Endothelial cell of umbilical vein (primary cell): ENCODE data around the gene RCOR2. TPM values are rescaled to one million over a fixed set of nuclear protein-coding genes. Genes with fewer than 3 reads are reported as not detected.

Experiments
- BruUV-seq: library from RNA; stranded (reverse); fragments of 400-500 nt; replicated peaks from 2 replicates; lab custom pipeline; 2021; lab: Mats Ljungman, UMichigan
- CTCF ChIA-PET: fragments of 300-600, 350-600 bp; sonication (Branson Sonifier 250); formaldehyde crosslinking; loops from one replicate; lab custom pipeline; 2021; ENCODE audit warnings: antibody characterized with exemption, inconsistent platforms; lab: Charles Lee
- POLR2A ChIA-PET: fragments of 300-600, 350-600 bp; sonication (Branson Sonifier 250); formaldehyde crosslinking; loops from one replicate; lab custom pipeline; 2021; ENCODE audit warnings: antibody characterized with exemption, inconsistent platforms; lab: Charles Lee
- DNase-seq: peaks from one replicate; pipeline ENCODE4 v3.0.0-alpha.2; 2011; ENCODE audit warnings: low read depth, low spot score
- FAIRE-seq: peaks from 2 replicates; lab custom pipeline; 2011; peaks lifted over from hg19 to GRCh38; lab: Jason Lieb, UNC
- H2AFZ ChIP-seq: 2 replicates; pipeline ENCODE4 v1.6.0; 2012; ENCODE audit warnings: low read depth, low read length, control low read depth, inconsistent platforms
- H3K27ac ChIP-seq: 2 replicates; pipeline ENCODE4 v1.5.1; 2011; ENCODE audit warnings: low read depth, mild to moderate bottlenecking, control low read depth, low read length, moderate library complexity; ENCODE audit not compliant: insufficient read depth
- H3K27me3 ChIP-seq, 2 experiments: 2 replicates each; pipeline versions ENCODE4 v1.6.0 to v1.6.1; 2011; ENCODE audit warnings: low read length in 2 of 2, mixed read lengths in 1 of 2; ENCODE audit not compliant: control insufficient read depth in 2 of 2, insufficient read depth in 2 of 2
- H3K36me3 ChIP-seq, 2 experiments: 2 replicates in 1 of 2; 3 replicates in 1 of 2; pipeline ENCODE4 v1.5.1; 2011; ENCODE audit warnings: low read length in 2 of 2, mild to moderate bottlenecking in 1 of 2, moderate library complexity in 1 of 2; ENCODE audit not compliant: control insufficient read depth in 2 of 2, insufficient read depth in 2 of 2; ENCODE audit errors: extremely low read depth in 1 of 2
- H3K4me1 ChIP-seq: 3 replicates; pipeline ENCODE4 v1.5.1; 2011; ENCODE audit warnings: mild to moderate bottlenecking, low read length; ENCODE audit not compliant: control insufficient read depth, insufficient read depth; ENCODE audit errors: extremely low read depth
- H3K4me2 ChIP-seq: 2 replicates; pipeline ENCODE4 v1.6.1; 2011; ENCODE audit warnings: low read length, control low read depth, mixed read lengths; ENCODE audit not compliant: insufficient read depth
- H3K4me3 ChIP-seq, 3 experiments: fragments of 200-600 bp in 1 of 3; sonication (generic), shearing (Covaris generic) in 1 of 3; replicated peaks in 1 of 3; 2 replicates each; pipeline ENCODE4 v1.5.1; 2011 to 2016; ENCODE audit warnings: control low read depth in 3 of 3, low read length in 3 of 3, mild to moderate bottlenecking in 2 of 3, inconsistent platforms in 1 of 3, low read depth in 1 of 3, moderate library complexity in 1 of 3; ENCODE audit not compliant: insufficient read depth in 1 of 3
- H3K79me2 ChIP-seq: 2 replicates; pipeline ENCODE4 v1.6.0; 2012; ENCODE audit warnings: low read length, inconsistent platforms; ENCODE audit not compliant: control insufficient read depth, insufficient read depth
- H3K9ac ChIP-seq: replicated peaks from 2 replicates; pipeline ENCODE3; 2011; ENCODE audit warnings: low read length, control low read depth; ENCODE audit not compliant: insufficient read depth; ENCODE audit errors: extremely low read depth
- H3K9me1 ChIP-seq: replicated peaks from 3 replicates; pipeline ENCODE4 v1.6.0; 2011; ENCODE audit warnings: mild to moderate bottlenecking, low read length; ENCODE audit not compliant: control insufficient read depth, insufficient read depth; ENCODE audit errors: extremely low read depth
- H3K9me3 ChIP-seq: replicated peaks from 2 replicates; pipeline ENCODE4 v1.5.1; 2012; ENCODE audit warnings: low read length, inconsistent platforms; ENCODE audit not compliant: control insufficient read depth, insufficient read depth
- H4K20me1 ChIP-seq: replicated peaks from 2 replicates; pipeline ENCODE3; 2011; ENCODE audit warnings: mild to moderate bottlenecking, low read length; ENCODE audit not compliant: control insufficient read depth, insufficient read depth; ENCODE audit errors: extremely low read depth
- EZH2 ChIP-seq: IDR thresholded peaks from 2 replicates; pipeline ENCODE4 v1.6.1; 2012; ENCODE audit warnings: borderline replicate concordance, low read depth, mild to moderate bottlenecking, moderate library complexity, low read length, inconsistent platforms; ENCODE audit not compliant: severe bottlenecking
- FOS ChIP-seq: IDR thresholded peaks from 2 replicates; pipeline ENCODE4 v1.6.1; 2011; ENCODE audit warnings: mild to moderate bottlenecking, low read length, moderate library complexity, borderline replicate concordance; ENCODE audit not compliant: insufficient read depth
- GATA2 ChIP-seq: IDR thresholded peaks from 2 replicates; pipeline ENCODE4 v1.7.0; 2011; ENCODE audit warnings: low read depth, mild to moderate bottlenecking, moderate library complexity, mixed read lengths, low read length; ENCODE audit not compliant: insufficient read length, insufficient read depth
- JUN ChIP-seq: IDR thresholded peaks from 2 replicates; pipeline ENCODE4 v1.6.1; 2011; ENCODE audit warnings: borderline replicate concordance, low read depth; ENCODE audit not compliant: insufficient read length, insufficient read depth
- MAX ChIP-seq: IDR thresholded peaks from 2 replicates; pipeline ENCODE4 v1.6.1; 2011; ENCODE audit not compliant: insufficient read depth, insufficient read length
- MYC ChIP-seq: IDR thresholded peaks from one replicate; pipeline ENCODE4 v1.6.1; 2011; ENCODE audit warnings: mild to moderate bottlenecking, low read depth, low read length
- POLR2A ChIP-seq: IDR thresholded peaks from 2 replicates; pipeline ENCODE4 v1.6.1; 2012; ENCODE audit warnings: low read depth, mild to moderate bottlenecking, control low read depth, low read length
- POLR2AphosphoS5 ChIP-seq: IDR thresholded peaks from 2 replicates; pipeline ENCODE4 v1.6.1; 2012; ENCODE audit warnings: low read depth, mild to moderate bottlenecking, control low read depth, low read length, moderate library complexity; ENCODE audit not compliant: insufficient read depth
- dilution Hi-C: fragments of 300-500 bp; cut with MboI; formaldehyde crosslinking; loops from one replicate; pipeline ENCODE4 v1.15.0; 2019; ENCODE audit warnings: low sequenced_read_pairs; ENCODE audit not compliant: extremely low pct_ligation_motif_present
- intact Hi-C: fragments of 100-400 bp; cut with micrococcal nuclease; formaldehyde crosslinking; loops from one replicate; pipeline ENCODE4 v1.10.0; 2022
- polyA plus RNA-seq, 4 experiments: library from polyadenylated mRNA; depleted of rRNA in 3 of 4; stranded (reverse) in 3 of 4; unstranded in 1 of 4; fragments of >200 nt; gene quantifications; 2 replicates each; pipeline versions ENCODE4 v1.2.1 to v1.2.3, GENCODE V29; 2011 to 2012; ENCODE audit warnings: missing spikeins in 1 of 4
- total RNA-seq: library from RNA; stranded (reverse); gene quantifications from 2 replicates; pipeline ENCODE4 v1.2.3, GENCODE V29; 2021
- TF ChIP-seq, protein P1 (sequence below), 2 donors: IDR thresholded peaks; 1 replicate in 1 of 2; 2 replicates in 1 of 2; pipeline ENCODE4 v1.5.1; 2011; ENCODE audit warnings: low read length in 2 of 2, mild to moderate bottlenecking in 2 of 2, moderate library complexity in 2 of 2, control low read depth in 1 of 2, inconsistent platforms in 1 of 2, low read depth in 1 of 2; ENCODE audit not compliant: insufficient read depth in 1 of 2; ENCODE audit errors: extremely low read depth in 1 of 2

RCOR2 gene
- total and polyA plus RNA-seq, 2 donors (not counting 3 experiments of a cell fraction or from before 2014, with no cell fraction given) = 0.13 to 0.63 TPM

- Histone ChIP-seq H3K79me2 (peaks cover 29% of the 10 kb centered on the region), H3K4me2 (no peak overlapping the region), H3K27ac (no peak overlapping the region), H4K20me1 (no peaks in the 10 kb centered on the region), H3K4me1 (no peaks in the 10 kb centered on the region), H3K9ac (no peak overlapping the region), H2AFZ (no peak overlapping the region), H3K27me3 (no peaks in the 10 kb centered on the region), H3K9me1 (no peaks in the 10 kb centered on the region), H3K36me3 (peaks cover 1 to 2% of the 10 kb centered on the region in 2 experiments), H3K9me3 (no peaks in the 10 kb centered on the region), H3K4me3 (no peak overlapping the region)
- ChIA-PET CTCF (interaction anchor here (0.7 kb wide), 1 partner anchor 41 kb away, joined by 3 read pairs; the partner anchor contains the start of gene MARK2), POLR2A (no interaction called here)
- FAIRE-seq (no peak), DNase-seq (no peak)
- dilution Hi-C loops (no loop called here), intact Hi-C loops (no loop called here)
- no TSS peak for BruUV-seq
- no peak for TF ChIP-seq FOS
- TF ChIP-seq, protein P1, sequence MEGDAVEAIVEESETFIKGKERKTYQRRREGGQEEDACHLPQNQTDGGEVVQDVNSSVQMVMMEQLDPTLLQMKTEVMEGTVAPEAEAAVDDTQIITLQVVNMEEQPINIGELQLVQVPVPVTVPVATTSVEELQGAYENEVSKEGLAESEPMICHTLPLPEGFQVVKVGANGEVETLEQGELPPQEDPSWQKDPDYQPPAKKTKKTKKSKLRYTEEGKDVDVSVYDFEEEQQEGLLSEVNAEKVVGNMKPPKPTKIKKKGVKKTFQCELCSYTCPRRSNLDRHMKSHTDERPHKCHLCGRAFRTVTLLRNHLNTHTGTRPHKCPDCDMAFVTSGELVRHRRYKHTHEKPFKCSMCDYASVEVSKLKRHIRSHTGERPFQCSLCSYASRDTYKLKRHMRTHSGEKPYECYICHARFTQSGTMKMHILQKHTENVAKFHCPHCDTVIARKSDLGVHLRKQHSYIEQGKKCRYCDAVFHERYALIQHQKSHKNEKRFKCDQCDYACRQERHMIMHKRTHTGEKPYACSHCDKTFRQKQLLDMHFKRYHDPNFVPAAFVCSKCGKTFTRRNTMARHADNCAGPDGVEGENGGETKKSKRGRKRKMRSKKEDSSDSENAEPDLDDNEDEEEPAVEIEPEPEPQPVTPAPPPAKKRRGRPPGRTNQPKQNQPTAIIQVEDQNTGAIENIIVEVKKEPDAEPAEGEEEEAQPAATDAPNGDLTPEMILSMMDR (IDR thresholded peaks at IDR 0.05; ENCODE audit: extremely low read depth in 1 of 2, insufficient read depth in 1 of 2, low read depth in 1 of 2, low read length in 2 of 2) = no peak
Observed at GRCh38 chr11:63879598-63880402, 37.2 kb downstream of the RCOR2 start.

DNA sequence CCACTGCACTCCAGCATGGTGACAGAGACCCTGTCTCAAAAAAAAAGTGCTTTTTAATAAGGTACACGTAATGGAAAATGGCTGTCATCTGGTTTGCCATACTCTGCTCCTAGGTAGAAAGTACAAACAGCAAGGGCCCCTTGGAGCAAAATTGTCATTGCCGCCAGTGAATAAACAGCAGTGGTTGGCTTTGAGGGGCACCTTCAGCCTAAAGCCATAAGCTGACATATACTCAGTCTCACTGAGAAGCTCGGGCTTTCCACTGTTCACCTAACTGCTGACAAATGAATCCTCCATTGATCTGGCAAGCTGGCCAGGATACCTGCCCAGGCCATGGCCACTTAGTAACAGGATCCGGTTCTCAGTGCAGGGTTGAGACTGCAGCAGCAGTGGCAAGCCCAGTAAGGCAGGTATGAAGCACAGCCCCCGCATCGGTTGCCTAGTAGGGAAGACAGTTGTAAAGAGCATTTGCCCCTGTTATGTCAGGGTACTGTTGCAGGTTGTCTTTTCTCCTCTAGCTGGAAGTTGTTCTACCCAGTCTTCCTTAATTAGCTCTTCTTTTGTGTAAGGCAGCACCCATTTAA lies 39.2 kb downstream of the RCOR2 start:
- no peak overlapping the region for H3K4me2 ChIP-seq
- CTCF ChIA-PET = interaction anchor here (0.7 to 1.9 kb wide), 4 partner anchors 9 to 68 kb away, joined by 3 to 6 read pairs (median 4); no protein-coding TSS in a partner anchor
- no peak overlapping the region for H3K27ac ChIP-seq
- peaks cover 0 to 2% of the 10 kb centered on the region in 2 experiments for H3K36me3 ChIP-seq
- H3K79me2 ChIP-seq = peaks cover 46% of the 10 kb centered on the region
- no peak overlapping the region for H3K4me3 ChIP-seq
- no peak overlapping the region for H2AFZ ChIP-seq
- no peaks in the 10 kb centered on the region for H4K20me1 ChIP-seq
- H3K9me3 ChIP-seq = no peaks in the 10 kb centered on the region
- no TSS peak for BruUV-seq
- POLR2A ChIA-PET = no interaction called here
- no peak overlapping the region for H3K9ac ChIP-seq
- intact Hi-C loops (no loop called here), dilution Hi-C loops (no loop called here)
- H3K9me1 ChIP-seq = no peaks in the 10 kb centered on the region
- H3K27me3 ChIP-seq = no peaks in the 10 kb centered on the region
- DNase-seq (no peak), FAIRE-seq (no peak)
- TF ChIP-seq EZH2 (no peak), POLR2AphosphoS5 (no peak), GATA2 (no peak), FOS (no peak), MAX (no peak), MYC (no peak), POLR2A (no peak), JUN (no peak)
- TF ChIP-seq, protein P1 (IDR thresholded peaks at IDR 0.05; ENCODE audit: extremely low read depth in 1 of 2, insufficient read depth in 1 of 2, low read depth in 1 of 2, low read length in 2 of 2) = no peak
- H3K4me1 ChIP-seq = no peaks in the 10 kb centered on the region
